Airway epithelial cell (primary cell): Measurements from ENCODE around the gene PAFAH1B1. TPM values are rescaled to one million over a fixed set of nuclear protein-coding genes. Genes with fewer than 3 reads are reported as not detected.

Experiments
- total RNA-seq: library from RNA; depleted of rRNA; stranded (reverse); fragments of >200 nt; gene quantifications from 2 replicates; pipeline ENCODE4 v1.2.3, GENCODE V29; 2015

PAFAH1B1 gene
- 47.6 and 58.5 TPM in 2 replicates for total RNA-seq

DNA sequence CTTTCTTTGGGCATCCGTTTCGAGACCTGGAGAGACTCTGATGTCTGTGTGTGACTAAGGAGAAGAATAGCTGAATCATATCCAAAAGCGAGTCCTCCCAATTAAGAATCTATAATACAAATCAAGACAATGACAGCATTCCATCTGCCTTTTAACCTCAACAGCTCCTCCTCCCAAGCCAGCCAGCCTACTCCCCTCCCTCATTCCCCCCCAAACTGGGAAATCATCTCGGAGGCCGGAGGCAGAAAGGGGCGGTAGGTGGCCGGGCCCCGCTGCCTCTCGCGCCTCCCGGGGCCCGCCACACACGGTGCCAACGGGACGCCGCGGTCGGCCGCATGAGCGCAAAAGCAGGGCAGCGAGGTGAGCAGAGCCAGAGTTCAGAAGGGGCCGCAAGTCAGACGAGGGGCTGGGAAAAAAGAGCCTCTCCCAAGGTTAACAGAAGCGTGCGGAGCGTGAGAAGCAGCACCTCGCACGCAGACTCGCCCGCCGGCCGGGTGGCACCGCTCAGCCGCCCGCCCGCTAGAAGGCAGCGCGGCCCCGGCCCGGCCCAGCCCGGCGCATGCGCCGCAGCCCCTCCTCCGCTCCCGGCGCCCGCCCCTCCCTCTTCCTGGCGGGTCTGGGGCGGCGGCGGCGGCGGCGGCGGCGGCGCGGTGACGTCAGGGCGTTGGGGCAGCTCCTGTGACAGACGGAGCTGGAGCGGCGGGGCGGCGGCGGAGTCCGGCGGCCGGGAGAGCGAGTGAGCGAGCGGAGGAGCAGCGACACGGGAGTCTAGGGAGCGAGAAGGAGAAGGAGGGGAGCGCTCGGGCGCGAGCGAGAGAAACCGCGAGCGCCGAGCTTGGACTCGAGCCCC lies at the start of gene PAFAH1B1:
Gene PAFAH1B1, plus strand, starts transcription at position 684 of the 850 bp plus-strand sequence. CDS start 44,635 bp downstream, outside the sequence.

DNA sequence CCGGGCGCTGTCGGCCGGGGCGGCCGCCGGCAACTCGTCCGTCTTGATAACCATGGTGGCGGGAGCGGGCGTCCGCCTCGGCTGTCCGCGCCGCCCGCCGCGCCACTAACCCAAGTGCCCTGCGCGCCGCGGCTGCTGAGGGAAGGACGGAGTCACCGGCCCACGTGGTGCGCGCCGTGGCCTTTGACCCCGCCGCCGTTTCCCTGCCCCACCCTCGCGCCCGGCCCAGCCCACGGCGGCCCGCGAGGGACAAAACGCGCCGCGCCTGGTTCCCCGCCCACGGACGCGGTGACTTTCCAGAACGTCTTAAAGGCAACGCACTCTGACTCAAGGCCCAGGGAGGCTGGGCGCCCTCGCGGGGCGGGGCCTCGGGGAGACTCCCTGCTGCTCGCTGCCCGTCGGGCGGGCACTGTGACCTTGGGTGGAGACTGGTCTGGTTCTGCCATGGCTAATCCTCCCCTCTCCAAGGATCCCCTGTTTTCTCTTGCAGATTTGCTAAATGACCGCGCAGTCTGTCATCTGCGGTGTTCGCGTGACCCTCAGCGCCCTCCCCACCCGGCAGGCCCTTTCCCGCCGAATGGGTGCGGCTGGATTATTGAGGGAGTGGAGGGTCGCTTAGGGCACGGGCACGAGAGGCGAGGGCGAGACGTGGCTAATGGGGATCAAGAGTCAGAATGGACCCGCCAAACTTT lies 118.3 kb downstream of the PAFAH1B1 start, which contains the start of gene CLUH:
Gene CLUH, minus strand, starts transcription at position 157 of the 692 bp plus-strand sequence. Its CDS starts 103 bp downstream, at position 54.

Other genes with a start within 250 kb of the PAFAH1B1 start
- gene MNT, start 192.6 kb upstream of the PAFAH1B1 start, total RNA-seq: 8.6 and 14.8 TPM in 2 replicates
- 23.1 and 52.7 TPM in 2 replicates for gene METTL16, start 81.8 kb upstream of the PAFAH1B1 start, total RNA-seq
- 88.4 and 134 TPM in 2 replicates for gene CLUH, start 118.1 kb downstream of the PAFAH1B1 start, total RNA-seq
- 0.07 TPM in 1 of 2 replicates, not detected in the other for gene CCDC92B, start 156.0 kb downstream of the PAFAH1B1 start, total RNA-seq
- gene RAP1GAP2, start 202.8 kb downstream of the PAFAH1B1 start, total RNA-seq: 6.1 and 9.5 TPM in 2 replicates